Pancreas (tissue), 10 donors: ENCODE data around the gene DNAL4. TPM values are rescaled to one million over a fixed set of nuclear protein-coding genes. Genes with fewer than 3 reads are reported as not detected.

Experiments
- ATAC-seq, 4 donors: fragments of 200-7000 bp; cut with Tn5 transposase; one replicate each; pipeline versions ENCODE4 v1.8.0 to v1.9.1; 2020; ENCODE audit warnings: mild to moderate bottlenecking in 4 of 4, moderate library complexity in 4 of 4
- DNase-seq, 6 donors: peaks; one replicate each; pipeline ENCODE4 v3.0.0-alpha.2; 2020
- FAIRE-seq: peaks from 2 replicates; lab custom pipeline; 2012; peaks lifted over from hg19 to GRCh38; lab: Jason Lieb, UNC
- H3K27ac ChIP-seq, 4 donors: fragments of 200-600 bp; sonication (generic); 1 replicate in 3 of 4; 2 replicates in 1 of 4; pipeline versions ENCODE4 v1.5.0 to v1.8.0; 2020
- H3K27me3 ChIP-seq, 4 donors: fragments of 200-600 bp; one replicate each; pipeline ENCODE4 v1.8.0; 2021
- H3K36me3 ChIP-seq, 3 donors: fragments of 200-600 bp; sonication (generic) in 1 of 3; one replicate each; pipeline versions ENCODE4 v1.5.0 to v1.8.0; 2020 to 2021
- H3K4me1 ChIP-seq, 3 donors: fragments of 200-600 bp; one replicate each; pipeline ENCODE4 v1.8.0; 2021
- H3K4me3 ChIP-seq, 4 donors: fragments of 200-600 bp; sonication (generic) in 2 of 4; one replicate each; pipeline versions ENCODE4 v1.5.0 to v1.8.0; 2020 to 2021
- H3K9me3 ChIP-seq, 4 donors: fragments of 200-600 bp; one replicate each; pipeline ENCODE4 v1.8.0; 2021
- CTCF ChIP-seq, 4 donors: fragments of 200-600 bp; sonication (generic) in 3 of 4; IDR thresholded peaks; one replicate each; pipeline versions ENCODE4 v1.5.0 to v1.8.0; 2021; ENCODE audit warnings: antibody characterized with exemption in 4 of 4
- WGBS, 2 donors: extraction: QIAGEN DNeasy Blood & Tissue Kit; methylation state at CpG; one replicate each; pipeline ENCODE4 v1.1.7; 2013; 5-methylcytosine and 5-hydroxymethylcytosine counted together
- intact Hi-C, 3 donors: fragments of 100-400 bp; cut with DNase I; formaldehyde crosslinking; loops; one replicate each; pipeline versions ENCODE4 v1.11.1 to v1.14.2; 2022
- polyA plus RNA-seq, 2 donors: library from polyadenylated mRNA; stranded (reverse); fragments of 200-250 nt; gene quantifications; one replicate each; pipeline ENCODE4 v1.2.3, GENCODE V29; 2013
- total RNA-seq, 6 donors: library from RNA; stranded (reverse); fragmentation: NEBNext Ultra II Directional in 4 of 6; extraction: Animal tissue kit (Norgen Biotek cat#: 25700) in 4 of 6; gene quantifications; one replicate each; pipeline versions ENCODE4 v1.2.1 to v1.2.4, GENCODE V29; 2021 to 2023
- donor health status: healthy with polysubstance abuse.
- donor health status: DM: no; HTN: no; CAD: no; lungs with moderate emphysema.
- donor health status: DM: no; HTN: no; CAD: no.
- donor health status: control.
- donor health status: control.
- donor health status: Bipolar disorder and iron deficiency.
- donor health status: DM: yes; HTN: yes; CAD: no.
- donor health status: DM: no; HTN: no; CAD: no.
- donor health status: DM: no; HTN: no; CAD: no.
- donor health status: DM: yes; HTN: yes; CAD: no.

Gene DNAL4
- total and polyA plus RNA-seq, 8 donors = 7.7 to 16.2 (median 11.1) TPM

GRCh38 chr22:38741166-38741565 is 52.8 kb downstream of the DNAL4 start:
- DNase-seq (peak in 1 of 6 donors; percentile 57), FAIRE-seq (no peak), ATAC-seq (no peak)
- no peak overlapping the region for H3K4me3 ChIP-seq
- no peaks in the 10 kb centered on the region for H3K9me3 ChIP-seq
- no peak overlapping the region for H3K27ac ChIP-seq
- H3K27me3 ChIP-seq = no peaks in the 10 kb centered on the region
- H3K4me1 ChIP-seq = no peaks in the 10 kb centered on the region
- TF ChIP-seq CTCF (IDR thresholded peaks at IDR 0.05) = no peak
- intact Hi-C loops = no loop called here
- WGBS, 2 donors = 94 to 96% methylated on average over 9 of the region's 9 CpGs
- H3K36me3 ChIP-seq = peaks cover 24 to 99% (median 66%) of the 10 kb centered on the region in 3 donors

- Histone ChIP-seq H3K27me3 (no peaks in the 10 kb centered on the region), H3K27ac (no peak overlapping the region), H3K36me3 (peaks cover 24 to 100% (median 65%) of the 10 kb centered on the region in 3 donors), H3K4me3 (no peak overlapping the region), H3K9me3 (no peaks in the 10 kb centered on the region), H3K4me1 (no peaks in the 10 kb centered on the region)
- 88 to 91% methylated on average over 8 of the region's 8 CpGs for WGBS, 2 donors
- intact Hi-C loops = no loop called here
- TF ChIP-seq CTCF (IDR thresholded peaks at IDR 0.05) = no peak
- FAIRE-seq = no peak
- no peak for ATAC-seq
- DNase-seq = peak in 1 of 6 donors; percentile 38
Measured at GRCh38 chr22:38740754-38741153, 53.2 kb downstream of the DNAL4 start.

- intact Hi-C loops = no loop called here
- Histone ChIP-seq H3K9me3 (no peaks in the 10 kb centered on the region), H3K27ac (no peak overlapping the region), H3K4me1 (no peaks in the 10 kb centered on the region), H3K27me3 (no peaks in the 10 kb centered on the region), H3K36me3 (peaks cover 24 to 100% (median 60%) of the 10 kb centered on the region in 3 donors), H3K4me3 (no peak overlapping the region)
- FAIRE-seq = no peak
- peak in 1 of 6 donors; percentile 76 for DNase-seq
- no peak for TF ChIP-seq CTCF (IDR thresholded peaks at IDR 0.05)
- ATAC-seq = no peak
- WGBS, 2 donors = 92 to 94% methylated on average over 15 of the region's 15 CpGs
Measured at GRCh38 chr22:38740116-38740723, 53.7 kb downstream of the DNAL4 start.

GRCh38 chr22:38739300-38740055 is 54.5 kb downstream of the DNAL4 start:
- H3K4me1 ChIP-seq = peaks cover 2 to 7% (median 4%) of the 10 kb centered on the region in 3 donors
- ATAC-seq = no peak
- intact Hi-C loops = no loop called here
- TF ChIP-seq CTCF (IDR thresholded peaks at IDR 0.05) = no peak
- H3K9me3 ChIP-seq = no peaks in the 10 kb centered on the region
- 91 to 93% methylated on average over 20 of the region's 20 CpGs for WGBS, 2 donors
- H3K36me3 ChIP-seq = peaks cover 20 to 94% (median 59%) of the 10 kb centered on the region in 3 donors
- no peak overlapping the region for H3K27ac ChIP-seq
- FAIRE-seq = no peak
- DNase-seq = peak in 2 of 6 donors; percentile 53 to 82
- no peaks in the 10 kb centered on the region for H3K27me3 ChIP-seq
- H3K4me3 ChIP-seq = no peak overlapping the region
